C4-2B (cell line): ENCODE measurements around the gene MLXIP.

ENCODE experiments used
- CTCF ChIP-seq: fragments of 450-650 bp; conservative IDR thresholded peaks from 2 replicates; pipeline ENCODE4 v1.5.1; 2017; ENCODE audit warnings: mild to moderate bottlenecking
- ZFX ChIP-seq: fragments of 450-650 bp; IDR thresholded peaks from 2 replicates; pipeline ENCODE4 v1.6.1; 2017

- TF ChIP-seq CTCF = no peak
- TF ChIP-seq ZFX = no peak
Observed at GRCh38 chr12:122124370-122124769, 45.8 kb downstream of the MLXIP start.
